Measurements from ENCODE around the gene IGF1R.

Gene IGF1R

DNA sequence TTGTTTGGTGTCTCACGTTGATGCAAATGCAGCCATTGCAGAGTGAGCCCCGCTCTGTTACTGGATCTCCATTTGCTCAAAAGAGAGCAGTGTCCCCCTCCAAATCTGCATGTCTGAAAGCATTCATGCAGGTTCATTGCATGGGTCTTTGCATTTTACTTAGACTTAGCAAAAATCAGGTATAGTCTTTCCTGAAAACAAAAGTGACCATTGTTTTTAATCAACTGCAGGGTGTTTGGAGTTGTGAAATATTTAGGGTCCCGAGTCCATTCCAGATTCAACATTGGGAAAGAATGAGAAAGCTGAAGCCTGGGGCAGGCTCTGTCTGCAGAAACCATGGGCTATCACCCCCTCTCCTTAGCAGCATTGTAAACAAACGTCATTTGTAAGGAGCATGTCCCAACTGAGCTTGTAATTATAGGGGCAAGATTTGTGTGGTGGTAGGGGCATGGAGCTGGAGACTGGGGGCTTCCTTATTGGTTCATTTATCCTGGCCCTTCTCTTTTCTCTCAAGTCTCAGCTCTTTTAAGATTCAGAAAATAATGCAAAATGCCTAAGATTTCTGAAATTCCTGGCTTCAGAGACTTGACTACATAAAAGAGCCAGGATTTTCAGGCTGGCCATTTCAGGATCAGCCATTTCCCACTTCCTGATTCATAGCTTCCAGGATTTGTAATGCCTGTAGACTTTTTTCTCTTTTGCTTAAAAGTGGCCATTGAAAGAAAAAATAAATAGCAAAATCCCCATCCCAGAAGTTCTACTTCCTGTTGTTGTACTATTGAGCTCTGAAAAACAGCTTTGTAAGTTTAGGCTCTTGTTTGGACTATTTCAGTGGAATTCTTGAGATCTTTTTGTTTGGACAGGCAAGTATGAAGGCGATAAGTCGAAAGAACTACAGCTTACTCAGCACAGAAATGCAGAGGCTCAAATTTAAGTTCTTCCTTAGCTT is 23.0 kb downstream of the IGF1R start:
- no peak for DNase-seq (ENCODE audit: low read depth in 2 of 3, low spot score in 1 of 3)

DNA sequence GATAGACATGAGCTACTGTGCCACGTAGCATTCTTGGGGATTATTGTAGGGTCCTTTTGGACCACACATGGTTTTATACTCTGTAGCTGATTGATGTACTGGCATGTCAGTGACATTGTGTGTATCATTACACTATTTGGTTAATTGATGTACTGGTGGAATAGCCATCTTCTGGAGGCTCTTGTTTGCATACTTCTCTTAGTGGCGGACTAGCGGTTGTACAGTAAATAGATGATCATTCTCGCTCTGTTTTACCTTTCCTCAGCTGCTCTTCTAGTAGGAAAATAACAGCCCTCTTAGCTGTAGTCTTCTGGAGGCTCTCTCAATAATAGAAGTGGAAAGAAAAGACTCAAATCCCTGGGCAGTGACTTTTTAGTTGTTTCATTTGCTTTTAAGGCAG is 24.8 kb downstream of the IGF1R start:
- no peak for DNase-seq (ENCODE audit: low read depth in 2 of 3, low spot score in 1 of 3)

DNA sequence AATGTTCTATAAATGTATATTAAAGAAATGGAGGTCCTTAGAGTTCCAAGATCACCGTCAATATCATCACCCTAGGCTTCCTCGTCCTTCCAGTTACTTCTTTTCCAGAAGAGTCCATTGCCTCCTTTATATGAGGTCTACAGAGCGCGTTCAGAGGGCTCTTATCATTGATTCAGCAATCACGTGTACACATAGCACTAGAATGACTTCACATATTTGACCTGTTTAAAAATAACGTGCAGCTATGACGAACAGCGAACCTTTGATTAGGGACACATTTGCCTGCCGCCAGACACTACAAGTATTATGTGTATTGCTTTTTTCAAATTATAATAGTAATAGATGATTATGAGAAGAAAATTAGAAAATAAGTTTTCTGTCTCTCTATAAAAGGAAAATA is 26.0 kb downstream of the IGF1R start:
- no peak for DNase-seq (ENCODE audit: low read depth in 2 of 3, low spot score in 1 of 3)

DNA sequence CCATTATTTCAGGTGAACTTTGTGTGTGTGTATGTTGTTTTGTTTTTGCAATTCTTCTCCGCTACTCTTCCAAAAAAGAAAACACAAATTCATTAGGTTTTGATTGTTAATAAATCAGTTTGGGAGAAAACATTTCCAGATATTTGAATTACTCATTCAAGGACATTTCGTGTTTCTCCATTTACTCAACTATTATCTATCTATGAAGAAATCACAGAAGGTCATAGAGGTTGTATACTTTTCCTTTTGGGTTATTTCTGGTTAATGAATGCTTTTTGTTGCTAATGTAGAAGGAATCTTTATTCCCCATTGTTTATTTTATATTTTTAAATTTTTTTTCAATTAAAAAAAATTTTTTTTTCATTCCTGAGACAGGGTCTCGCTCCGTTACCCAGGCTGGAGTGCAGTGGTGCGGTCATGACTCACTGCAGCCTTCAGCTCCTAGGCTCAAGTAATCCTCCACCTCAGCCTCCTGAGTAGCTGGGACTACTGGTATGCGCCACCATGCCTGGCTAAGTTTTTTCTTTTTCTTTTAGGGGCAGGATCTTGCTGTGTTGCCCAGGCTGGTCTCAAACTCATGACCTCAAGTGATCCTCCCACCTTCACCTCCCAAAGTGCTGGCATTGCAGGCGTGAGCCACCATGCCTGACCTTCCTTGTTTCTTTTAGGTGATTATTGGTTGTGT is 28.4 kb downstream of the IGF1R start:
- no peak for DNase-seq (ENCODE audit: low read depth in 2 of 3, low spot score in 1 of 3)

DNA sequence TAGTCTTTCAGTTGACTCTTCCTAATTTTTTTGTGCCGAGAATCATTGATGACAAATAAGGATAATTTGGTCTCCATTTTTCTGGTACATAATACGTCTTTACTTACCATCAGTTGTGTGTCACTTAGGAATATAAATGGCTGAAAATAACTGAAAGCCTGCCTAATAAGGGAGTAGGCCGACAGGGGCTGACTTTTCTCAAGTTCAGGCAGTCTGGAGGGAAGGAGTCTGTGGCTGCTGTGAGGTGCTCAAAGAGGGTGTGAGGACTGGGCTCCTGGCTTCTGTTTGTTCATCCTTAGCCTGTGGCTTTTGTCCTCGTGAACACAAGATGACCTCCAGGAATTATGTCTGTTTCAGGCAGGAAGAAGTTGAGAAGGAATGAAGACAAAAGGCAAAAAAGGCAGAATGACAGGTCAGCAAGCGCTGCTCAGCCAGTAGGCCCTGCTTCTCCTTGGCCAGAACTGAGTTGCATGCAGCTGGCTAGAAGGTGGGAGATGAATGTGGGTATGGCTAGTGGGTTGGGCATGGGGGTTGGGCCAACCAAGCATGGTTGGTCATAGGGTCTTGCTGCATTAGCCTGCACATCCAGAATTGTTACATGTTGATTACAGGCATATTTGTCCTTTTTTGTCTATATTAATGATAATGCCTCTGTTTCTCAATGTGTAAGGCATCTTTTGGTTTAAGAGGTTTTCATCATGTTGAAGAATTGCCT is 29.2 kb downstream of the IGF1R start:
- DNase-seq (ENCODE audit: low read depth in 2 of 3, low spot score in 1 of 3), result no peak

DNA sequence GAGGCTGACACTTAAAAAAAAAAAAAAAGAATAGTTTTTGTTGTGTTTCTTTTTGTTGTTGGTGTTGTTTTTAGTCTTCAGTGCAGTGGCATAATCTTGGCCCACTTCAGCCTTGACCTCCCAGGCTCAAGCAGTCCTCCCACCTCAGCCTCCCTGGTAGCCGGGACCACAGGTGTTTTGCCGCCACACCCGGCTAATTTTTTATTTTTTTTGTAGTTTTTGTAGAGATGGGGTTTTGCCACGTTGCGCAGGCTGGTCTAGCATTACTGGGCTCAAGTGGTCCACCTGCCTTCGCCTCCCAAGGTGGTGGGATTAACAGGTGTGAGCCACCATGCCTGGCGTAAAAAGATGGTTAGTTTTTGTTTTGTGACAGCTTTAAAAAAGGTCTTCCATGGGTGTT is 30.1 kb downstream of the IGF1R start:
- no peak for DNase-seq (ENCODE audit: low read depth in 2 of 3, low spot score in 1 of 3)

DNA sequence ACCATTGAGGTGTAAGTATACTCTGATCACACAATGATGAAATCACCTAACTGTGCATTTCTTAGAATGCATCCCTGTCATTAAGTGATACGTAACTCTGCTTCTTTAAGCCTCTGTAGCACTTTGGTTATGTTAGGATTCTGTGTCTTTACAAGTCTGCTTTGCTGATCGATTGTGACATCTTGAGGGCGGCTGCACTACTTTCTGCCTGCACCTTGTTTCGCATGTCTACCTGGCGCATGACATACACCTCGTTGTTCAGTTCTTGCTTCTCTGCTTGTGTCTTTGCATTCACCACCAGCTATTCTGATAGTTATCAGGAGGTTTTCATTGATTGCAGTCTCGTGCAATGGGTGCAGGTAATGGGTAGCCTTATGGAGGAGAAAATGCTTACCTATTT is 32.7 kb downstream of the IGF1R start:
- DNase-seq (ENCODE audit: low read depth in 2 of 3, low spot score in 1 of 3), result no peak

DNA sequence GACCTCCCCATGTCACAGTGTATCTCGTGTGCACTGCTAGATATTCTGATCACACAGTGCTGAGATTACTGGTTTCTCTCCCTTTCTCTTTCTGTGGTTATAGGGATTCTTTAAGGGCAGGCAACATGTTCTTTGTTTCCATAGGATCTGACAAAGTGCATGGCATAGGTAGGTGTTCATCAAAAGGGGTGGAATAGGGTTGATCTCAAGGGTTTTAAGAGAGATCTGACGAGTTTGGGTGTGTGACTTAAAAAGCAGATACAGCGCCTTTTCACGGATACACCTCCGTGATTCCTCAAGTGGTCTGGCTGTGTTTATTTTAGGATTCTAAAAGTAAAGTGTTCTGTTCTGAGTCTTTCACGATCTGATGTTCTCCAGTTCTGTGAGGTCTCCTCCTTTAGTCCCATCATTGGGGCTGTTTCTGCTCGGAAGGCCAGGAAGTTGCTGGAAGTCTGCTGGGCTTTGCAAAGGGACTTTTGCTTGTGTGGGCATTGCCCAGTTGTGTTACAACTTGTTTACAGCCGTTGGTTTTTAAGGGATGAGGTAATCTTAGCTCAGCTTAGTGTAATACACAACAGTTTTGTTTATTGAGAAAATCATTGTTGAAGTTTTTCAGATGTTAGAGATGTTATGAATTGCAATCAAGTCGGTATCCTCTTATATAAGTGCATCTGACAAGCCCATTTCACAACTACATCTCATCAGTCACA is 34.8 kb downstream of the IGF1R start:
- no peak for DNase-seq (ENCODE audit: low read depth in 2 of 3, low spot score in 1 of 3)

DNA sequence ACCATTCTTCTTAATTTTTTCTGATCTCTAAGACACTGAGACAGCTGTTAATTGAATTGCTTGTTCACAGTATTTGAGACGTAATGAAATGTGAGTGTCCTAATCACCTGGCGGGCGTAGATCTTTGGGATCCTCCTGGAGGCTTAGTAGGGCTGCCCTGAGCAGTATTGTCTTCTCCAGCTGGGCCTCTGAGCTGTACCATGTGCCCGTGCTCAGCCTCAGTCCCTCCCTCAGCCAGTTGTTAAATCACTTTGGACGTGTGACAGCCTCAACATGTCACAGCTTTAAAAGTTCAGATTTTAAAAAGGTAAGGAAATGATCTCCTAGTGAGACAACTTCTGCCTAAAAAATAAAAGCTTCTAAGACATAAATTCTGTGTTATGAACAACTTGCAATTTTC is 35.5 kb downstream of the IGF1R start:
- DNase-seq (ENCODE audit: low read depth in 2 of 3, low spot score in 1 of 3), result no peak

DNA sequence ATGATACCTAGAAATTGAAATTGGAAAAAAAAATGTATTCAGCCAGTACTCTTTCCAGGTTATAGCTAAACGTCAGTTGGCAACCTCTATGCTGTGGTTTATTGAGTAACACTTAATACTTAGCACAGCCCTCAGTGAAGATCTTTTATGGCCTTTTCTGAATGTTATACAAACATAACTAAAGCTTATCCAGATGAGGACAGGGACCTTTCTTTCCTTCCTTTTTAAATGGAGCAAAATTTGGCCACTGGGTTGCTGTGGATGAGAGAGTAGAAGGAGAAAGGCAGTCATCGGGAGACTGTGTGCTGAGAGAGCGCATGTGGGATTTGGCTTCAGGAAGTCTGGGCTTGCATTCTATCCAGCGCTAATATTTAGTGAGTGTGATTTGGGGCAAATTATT is 36.1 kb downstream of the IGF1R start:
- DNase-seq (ENCODE audit: low read depth in 2 of 3, low spot score in 1 of 3), result no peak

DNA sequence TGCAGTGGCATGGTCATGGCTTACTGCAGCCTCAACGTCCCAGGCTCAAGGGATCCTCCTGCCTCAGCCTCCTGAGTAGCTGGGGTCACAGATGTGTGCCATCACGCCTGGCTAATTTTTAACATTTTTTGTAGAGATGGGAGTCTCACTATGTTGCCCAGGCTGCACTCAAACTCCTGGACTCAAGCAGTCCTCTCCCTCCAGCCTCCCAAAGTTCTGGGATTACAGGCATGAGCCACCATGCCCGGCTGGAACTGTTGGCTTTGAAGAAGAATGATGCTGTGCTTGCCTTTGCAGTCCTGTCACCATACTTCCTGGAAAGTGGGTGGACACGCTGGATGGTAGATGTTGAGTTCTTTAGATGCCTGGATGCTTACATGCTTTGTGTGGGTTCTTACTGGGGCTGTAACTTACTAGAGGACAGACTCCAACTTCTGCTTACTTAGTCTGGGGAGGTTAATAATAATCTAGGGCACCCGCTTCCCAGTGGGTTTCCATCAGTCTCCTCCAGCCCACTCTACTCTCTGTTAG is 36.7 kb downstream of the IGF1R start:
- DNase-seq (ENCODE audit: low read depth in 2 of 3, low spot score in 1 of 3), result no peak

DNA sequence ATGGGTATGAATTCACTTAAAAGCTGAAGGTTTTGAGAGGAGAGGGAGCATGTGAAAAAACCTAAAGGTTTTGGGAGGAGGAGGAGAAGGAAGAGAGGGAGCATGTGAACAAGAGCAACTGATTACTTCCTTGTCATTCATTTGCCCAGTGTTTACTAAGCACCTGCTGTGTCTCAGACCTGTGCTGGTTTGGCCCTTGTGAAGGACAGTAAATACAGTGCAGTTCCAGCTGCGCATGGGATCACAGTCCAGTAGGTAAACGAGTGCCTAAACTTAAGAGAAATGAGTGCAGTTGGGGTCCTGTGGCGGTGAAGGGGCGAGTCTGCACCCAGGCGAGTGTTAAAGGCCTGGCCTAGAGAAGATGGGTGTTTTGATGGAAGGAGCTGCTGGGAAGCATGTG is 38.6 kb downstream of the IGF1R start:
- no peak for DNase-seq (ENCODE audit: low read depth in 2 of 3, low spot score in 1 of 3)

DNA sequence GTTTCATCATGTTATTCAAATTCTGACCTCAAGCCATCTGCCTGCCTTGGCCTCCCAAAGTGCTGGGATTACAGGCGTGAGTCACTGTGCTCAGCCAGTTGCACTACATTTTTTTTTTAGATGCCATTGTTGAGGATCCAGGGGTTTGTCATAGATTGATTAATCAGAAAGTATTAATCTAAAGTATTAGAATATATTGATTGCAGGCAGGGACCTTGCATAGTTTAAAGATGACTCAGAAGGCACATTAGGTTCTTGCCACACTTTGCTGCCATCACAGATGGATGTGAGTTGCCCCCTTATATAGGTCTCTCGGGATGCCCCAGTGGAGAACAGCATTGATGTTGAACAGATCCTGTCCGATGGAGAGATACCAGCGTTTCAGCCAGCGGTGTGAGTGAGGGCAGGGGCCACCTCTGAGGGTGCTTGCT is 41.1 kb downstream of the IGF1R start:
- no peak for DNase-seq (ENCODE audit: low read depth in 2 of 3, low spot score in 1 of 3)

DNA sequence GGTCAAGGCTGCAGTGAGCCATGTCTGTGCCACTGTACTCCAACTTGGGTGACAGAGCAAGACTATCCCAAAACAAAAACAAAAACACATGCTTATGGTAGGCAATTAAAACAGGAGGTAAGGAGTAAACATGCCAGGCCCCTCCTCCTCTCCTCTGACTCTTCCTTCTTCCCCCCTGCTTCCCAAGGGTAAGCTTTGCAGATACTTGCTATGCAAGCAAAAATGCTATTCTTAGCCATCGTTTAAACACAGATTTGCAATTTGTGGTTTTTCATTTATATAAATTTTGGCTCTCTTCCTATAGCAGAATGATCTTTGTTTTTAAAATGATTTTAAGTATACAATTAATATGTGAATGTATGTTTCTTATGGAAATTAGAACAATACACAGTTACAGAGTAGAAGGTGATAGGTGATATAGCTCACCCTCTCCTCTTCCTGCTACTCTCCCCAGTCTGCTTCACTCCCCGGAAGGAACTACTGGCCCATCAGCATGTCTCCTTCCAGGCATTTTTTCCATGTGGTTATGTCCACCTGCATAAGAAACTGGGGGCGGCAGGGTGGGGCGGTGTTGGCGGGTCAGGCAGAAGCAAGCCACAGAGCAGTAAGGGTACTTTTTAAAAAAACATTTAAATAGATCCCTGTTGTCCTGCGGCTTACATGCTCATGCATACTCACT is 42.1 kb downstream of the IGF1R start:
- no peak for DNase-seq (ENCODE audit: low read depth in 2 of 3, low spot score in 1 of 3)

DNA sequence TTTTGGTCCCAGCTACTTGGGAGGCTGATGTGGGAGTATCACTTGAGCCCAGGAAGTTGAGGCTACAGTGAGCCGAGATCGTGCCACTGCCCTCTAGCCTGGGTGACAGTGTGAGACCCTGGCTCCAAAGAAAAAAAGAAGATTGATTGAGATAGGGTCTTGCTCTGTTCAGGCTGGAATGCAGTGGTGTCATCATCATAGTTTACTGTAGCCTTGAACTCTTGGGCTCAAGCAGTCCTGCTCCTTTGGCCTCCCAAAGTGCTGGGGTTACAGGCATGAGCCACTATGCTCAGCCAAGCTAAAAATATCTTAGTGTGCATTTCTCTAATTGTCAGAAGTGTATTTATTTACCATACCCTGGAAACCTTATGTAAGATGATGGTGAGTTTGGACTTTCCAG is 43.9 kb downstream of the IGF1R start:
- no peak for DNase-seq (ENCODE audit: low read depth in 2 of 3, low spot score in 1 of 3)

DNA sequence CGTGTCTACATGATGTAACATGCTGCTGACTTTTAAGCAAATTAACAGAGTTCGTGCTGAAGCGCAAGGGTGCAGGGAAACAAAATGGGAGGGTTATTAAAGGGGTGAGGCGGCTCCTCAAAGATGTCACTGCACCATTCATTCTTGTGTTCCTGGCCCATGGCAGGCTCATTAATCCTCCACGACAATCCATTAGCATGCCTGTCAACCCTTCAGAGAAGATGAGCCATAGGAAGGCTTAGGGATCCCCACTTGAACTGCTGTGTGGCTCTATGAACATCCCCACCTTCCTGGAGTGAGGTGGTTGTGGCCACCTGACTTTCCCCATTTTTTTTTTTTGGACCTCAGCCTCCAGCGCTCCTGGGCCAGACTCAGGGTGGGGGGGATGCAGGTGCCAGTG is 45.8 kb downstream of the IGF1R start:
- no peak for DNase-seq (ENCODE audit: low read depth in 2 of 3, low spot score in 1 of 3)

DNA sequence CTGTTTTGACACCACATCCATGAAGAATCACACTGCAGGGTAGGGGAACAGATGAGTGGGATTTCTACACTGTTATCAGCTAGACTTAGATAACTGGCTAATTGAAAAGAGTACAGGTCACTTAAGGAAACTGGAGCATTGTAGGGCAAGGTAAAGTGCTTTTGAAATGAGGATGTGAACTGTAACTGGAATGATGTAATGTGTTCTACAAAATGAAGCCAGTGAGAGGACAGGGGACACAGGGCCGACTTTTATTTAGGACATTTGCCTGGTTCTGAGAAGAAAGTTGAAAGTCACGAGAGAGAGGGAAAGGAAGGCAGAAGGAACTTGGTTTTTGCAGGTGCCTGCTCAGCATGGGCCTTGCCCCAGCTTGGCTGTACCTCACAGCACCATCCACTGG is 50.5 kb downstream of the IGF1R start:
- DNase-seq (ENCODE audit: low read depth in 2 of 3, low spot score in 1 of 3), result no peak

DNA sequence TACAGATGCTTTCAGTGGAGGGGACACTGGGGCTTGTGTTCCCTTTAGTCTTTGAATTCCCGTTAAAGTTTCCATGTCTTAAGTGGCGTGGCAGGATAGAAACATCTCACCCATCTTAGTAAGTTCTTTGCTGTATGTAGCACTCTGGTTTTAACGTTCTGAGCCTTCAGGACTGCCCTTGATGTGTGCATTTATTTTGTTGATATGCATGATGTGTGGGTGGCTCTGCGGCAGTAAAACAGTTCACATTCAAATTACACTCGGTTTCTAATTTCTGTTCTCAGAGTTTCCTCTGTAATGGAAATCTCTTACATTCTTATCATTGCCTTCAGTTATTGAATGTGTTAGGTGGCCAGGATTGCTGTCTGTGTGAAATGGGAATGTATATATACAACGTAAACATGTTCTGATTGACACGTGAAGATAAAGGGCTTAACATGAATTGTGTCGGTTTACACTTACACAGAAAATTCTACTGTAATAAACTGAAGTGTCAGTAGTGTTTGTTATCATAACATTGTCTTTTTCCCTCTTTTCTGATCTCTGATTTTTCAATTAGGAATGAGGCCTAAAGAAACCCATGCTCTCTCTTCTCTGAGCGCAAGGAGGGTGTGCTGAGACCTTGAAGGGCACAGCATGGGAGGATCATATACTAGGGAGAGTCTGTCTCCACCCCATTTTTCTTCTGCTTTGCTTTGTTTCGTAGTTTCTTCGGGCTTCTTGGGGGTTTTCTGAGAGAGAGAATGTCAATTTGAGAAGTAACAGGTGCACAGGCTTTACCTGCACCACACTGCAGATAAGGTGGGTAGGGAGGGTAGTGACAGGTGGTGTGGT is 51.5 kb downstream of the IGF1R start:
- no peak for DNase-seq (ENCODE audit: low read depth in 2 of 3, low spot score in 1 of 3)

DNA sequence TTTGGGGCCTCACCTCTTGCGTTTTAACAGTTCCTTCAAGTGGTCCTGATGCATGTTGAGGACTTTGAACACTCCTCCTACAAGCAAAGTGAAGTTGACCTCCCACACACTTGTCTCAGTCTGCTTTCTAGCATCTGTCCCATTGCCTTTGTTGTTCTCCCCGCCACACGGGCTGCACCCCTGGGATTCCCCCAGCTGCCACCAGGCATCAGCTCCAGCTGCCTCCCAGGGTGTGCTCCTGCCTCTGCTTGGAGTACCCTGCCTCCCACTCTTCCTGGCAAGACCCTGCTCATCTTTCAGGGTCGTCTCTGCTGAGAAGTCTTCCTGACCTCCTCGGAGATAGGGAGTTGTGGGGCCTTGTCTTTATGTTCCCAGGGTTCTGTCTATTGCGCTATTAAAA is 52.2 kb downstream of the IGF1R start:
- no peak for DNase-seq (ENCODE audit: low read depth in 2 of 3, low spot score in 1 of 3)

All from stimulated activated CD4-positive, alpha-beta T cell treated with anti-CD3 and anti-CD28 coated beads, Interleukin-12 subunit alpha, Interleukin-12 subunit beta, amount 100 ng/mL, for 48 hours (primary cell).